ENCODE data around the gene DBX1. TPM values are rescaled to one million over a fixed set of nuclear protein-coding genes. Genes with fewer than 3 reads are reported as not detected.
"Not testable (repeated sequence)": the region's sequence is repeated elsewhere in the genome, so short reads cannot be mapped to it uniquely, and the experiment has no call there.

The DBX1 gene
- total RNA-seq, 1 donor from 2014 or later: not detected

- TF ChIP-seq CTCF (IDR thresholded peaks at IDR 0.05): no peak
- DNase-seq (ENCODE audit: low spot score): no peak
- no peaks in the 10 kb centered on the region for H3K9me3 Mint-ChIP-seq (ENCODE audit: low read depth)
- peaks cover 1% of the 10 kb centered on the region for H3K36me3 Mint-ChIP-seq (ENCODE audit: low read depth)
- H3K4me3 Mint-ChIP-seq (ENCODE audit: unreplicated experiment): no peak overlapping the region
- H3K27ac Mint-ChIP-seq (ENCODE audit: unreplicated experiment): no peak overlapping the region
- H3K4me1 Mint-ChIP-seq (ENCODE audit: low read depth): peaks cover 19% of the 10 kb centered on the region
- peaks cover 14% of the 10 kb centered on the region for H3K27me3 Mint-ChIP-seq (ENCODE audit: low read depth)
Observed at GRCh38 chr11:20134991-20135736, 25.1 kb downstream of the DBX1 start.

- Mint-ChIP-seq H3K27me3 (ENCODE audit: low read depth) (no peaks in the 10 kb centered on the region), H3K27ac (ENCODE audit: unreplicated experiment) (no peak overlapping the region), H3K4me1 (ENCODE audit: low read depth) (peaks cover 20% of the 10 kb centered on the region), H3K9me3 (ENCODE audit: low read depth) (no peaks in the 10 kb centered on the region), H3K4me3 (ENCODE audit: unreplicated experiment) (no peak overlapping the region), H3K36me3 (ENCODE audit: low read depth) (no peaks in the 10 kb centered on the region)
- no peak for DNase-seq (ENCODE audit: low spot score)
- peak; percentile 79 for TF ChIP-seq CTCF (IDR thresholded peaks at IDR 0.05)
Observed at GRCh38 chr11:20132667-20133039, 27.6 kb downstream of the DBX1 start.

DNA sequence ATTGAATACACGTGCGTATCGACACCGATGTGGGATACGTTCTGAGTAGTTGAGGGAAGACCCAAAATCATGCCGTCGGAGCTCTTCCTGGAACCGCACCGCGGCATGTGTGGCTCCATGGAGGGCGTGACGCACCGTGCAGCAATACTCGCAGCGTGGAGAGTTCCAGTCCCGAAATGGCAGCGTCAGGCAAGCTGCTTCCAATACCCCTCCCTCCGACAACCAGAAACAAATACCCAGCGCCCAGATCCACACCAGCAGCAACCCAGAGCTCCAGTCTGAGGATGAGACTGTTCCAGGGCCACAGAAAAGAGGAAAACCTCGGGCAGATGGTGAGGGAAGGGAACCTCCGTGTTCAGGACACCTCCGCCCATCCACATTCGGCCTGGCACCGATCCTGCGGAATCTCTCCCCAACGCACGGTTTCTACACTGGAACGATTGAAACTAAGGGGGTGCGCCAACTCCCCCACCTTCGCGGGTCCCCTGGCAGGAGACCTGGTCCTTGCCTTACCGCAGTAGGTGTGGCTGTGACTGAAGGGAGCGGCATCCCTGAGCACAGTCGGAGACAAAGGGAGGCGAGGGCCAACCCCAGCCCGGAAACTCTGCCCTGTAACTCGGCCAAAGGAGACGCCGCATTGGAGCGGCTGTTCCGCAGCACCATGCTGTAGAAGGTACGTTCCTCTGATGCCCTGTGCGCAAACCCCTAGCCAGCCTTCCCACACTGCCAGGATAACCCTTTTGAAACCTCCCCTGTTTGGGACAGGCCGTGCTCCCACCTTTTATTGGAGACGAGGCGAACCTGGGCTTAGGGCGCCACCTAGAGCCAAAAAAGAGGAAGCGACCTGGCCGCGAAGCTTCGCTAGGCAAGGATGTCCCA, 28.2 kb downstream of the DBX1 start:
- H3K27ac Mint-ChIP-seq (ENCODE audit: unreplicated experiment): peak overlapping the region; percentile 63
- no peaks in the 10 kb centered on the region for H3K9me3 Mint-ChIP-seq (ENCODE audit: low read depth)
- no peaks in the 10 kb centered on the region for H3K36me3 Mint-ChIP-seq (ENCODE audit: low read depth)
- TF ChIP-seq CTCF (IDR thresholded peaks at IDR 0.05): peak; percentile 97
- DNase-seq (ENCODE audit: low spot score): no peak
- peak overlapping the region; percentile 59 for H3K4me3 Mint-ChIP-seq (ENCODE audit: unreplicated experiment)
- no peaks in the 10 kb centered on the region for H3K27me3 Mint-ChIP-seq (ENCODE audit: low read depth)
- peaks cover 21% of the 10 kb centered on the region for H3K4me1 Mint-ChIP-seq (ENCODE audit: low read depth)

- Mint-ChIP-seq H3K27ac (ENCODE audit: unreplicated experiment) (no peak overlapping the region), H3K4me3 (ENCODE audit: unreplicated experiment) (no peak overlapping the region), H3K36me3 (ENCODE audit: low read depth) (peaks cover 4% of the 10 kb centered on the region), H3K27me3 (ENCODE audit: low read depth) (no peaks in the 10 kb centered on the region), H3K9me3 (ENCODE audit: low read depth) (peaks cover 2% of the 10 kb centered on the region), H3K4me1 (ENCODE audit: low read depth) (peaks cover 36% of the 10 kb centered on the region)
- DNase-seq (ENCODE audit: low spot score): no peak
- no peak for TF ChIP-seq CTCF (IDR thresholded peaks at IDR 0.05)
Observed at GRCh38 chr11:20129665-20130064, 30.6 kb downstream of the DBX1 start.

GRCh38 chr11:20128528-20128825, 31.8 kb downstream of the DBX1 start:
- not testable (repeated sequence) for H3K36me3 Mint-ChIP-seq (ENCODE audit: low read depth)

More at GRCh38 chr11:20128528-20128825, 31.8 kb downstream of the DBX1 start:
- not testable (repeated sequence) for DNase-seq (ENCODE audit: low spot score); H3K9me3 Mint-ChIP-seq (ENCODE audit: low read depth); H3K27me3 Mint-ChIP-seq (ENCODE audit: low read depth); H3K4me3 Mint-ChIP-seq (ENCODE audit: unreplicated experiment)
- H3K4me1 Mint-ChIP-seq (ENCODE audit: low read depth): peaks cover 36% of the 10 kb centered on the region
- H3K27ac Mint-ChIP-seq (ENCODE audit: unreplicated experiment): peak overlapping the region; percentile 36

All from chondrocyte (in vitro differentiated cells).